DND-41 (cell line): ENCODE results near the gene ADGRB3.

ENCODE experiments used
- ATAC-seq: fragments of 200-7000 bp; cut with Tn5 transposase; 3 replicates; pipeline ENCODE4 v1.9.1; 2021; ENCODE audit warnings: low read depth; ENCODE audit not compliant: insufficient read depth
- DNase-seq: peaks from one replicate; pipeline ENCODE4 v3.0.0-alpha.2; 2020
- H2AFZ ChIP-seq: 2 replicates; pipeline ENCODE4 v1.6.0; 2012; ENCODE audit warnings: low read depth, low read length
- H3K27ac ChIP-seq: 2 replicates; pipeline ENCODE4 v1.5.1; 2012; ENCODE audit warnings: low read length, inconsistent platforms
- H3K27me3 ChIP-seq: fragments of 200-600 bp; sonication (generic); 2 replicates; pipeline ENCODE4 v1.6.0; 2012; ENCODE audit warnings: low read length, mild to moderate bottlenecking, inconsistent platforms; ENCODE audit not compliant: insufficient read depth, poor library complexity
- H3K36me3 ChIP-seq: 2 replicates; pipeline ENCODE4 v1.5.1; 2012; ENCODE audit warnings: low read length, inconsistent platforms; ENCODE audit not compliant: insufficient read depth
- H3K4me1 ChIP-seq: 2 replicates; pipeline ENCODE4 v1.5.1; 2012; ENCODE audit warnings: mild to moderate bottlenecking, low read length; ENCODE audit not compliant: insufficient read depth
- H3K4me2 ChIP-seq: 2 replicates; pipeline ENCODE4 v1.6.0; 2012; ENCODE audit warnings: mild to moderate bottlenecking, moderate library complexity, low read length, inconsistent platforms; ENCODE audit not compliant: insufficient read depth
- H3K4me3 ChIP-seq, 2 experiments: fragments of 200-600 bp in 1 of 2; shearing (Covaris generic) in 1 of 2; 2 replicates each; pipeline ENCODE4 v1.5.1; 2012 to 2016; ENCODE audit warnings: inconsistent platforms in 2 of 2, low read length in 2 of 2, mild to moderate bottlenecking in 2 of 2, low read depth in 1 of 2, moderate library complexity in 1 of 2
- H3K79me2 ChIP-seq: 2 replicates; pipeline ENCODE4 v1.6.0; 2012; ENCODE audit warnings: low read length, inconsistent platforms; ENCODE audit not compliant: insufficient read depth
- H3K9ac ChIP-seq: 2 replicates; pipeline ENCODE4 v1.6.0; 2012; ENCODE audit warnings: low read depth, mild to moderate bottlenecking, inconsistent platforms, low read length, moderate library complexity
- H3K9me3 ChIP-seq: 2 replicates; pipeline ENCODE4 v1.5.1; 2012; ENCODE audit warnings: low read length, moderate library complexity, mild to moderate bottlenecking, inconsistent platforms; ENCODE audit not compliant: insufficient read depth, severe bottlenecking
- H4K20me1 ChIP-seq: 2 replicates; pipeline ENCODE4 v1.6.0; 2012; ENCODE audit warnings: low read length; ENCODE audit not compliant: insufficient read depth
- CTCF ChIP-seq: IDR thresholded peaks from 2 replicates; pipeline ENCODE4 v1.5.1; 2012; ENCODE audit warnings: borderline replicate concordance, low read length, moderate library complexity, mild to moderate bottlenecking; ENCODE audit not compliant: poor library complexity, severe bottlenecking; ENCODE audit errors: extremely low read depth
- EZH2 ChIP-seq: IDR thresholded peaks from 3 replicates; pipeline ENCODE4 v1.6.1; 2012; ENCODE audit warnings: borderline replicate concordance, low read depth, mild to moderate bottlenecking, moderate library complexity, low read length, inconsistent platforms; ENCODE audit not compliant: severe bottlenecking

The ADGRB3 gene

GRCh38 chr6:68633281-68633971 lies 1.7 kb upstream of the ADGRB3 start:
- no peak for TF ChIP-seq CTCF
- TF ChIP-seq EZH2, result no peak
- DNase-seq (no peak), ATAC-seq (no peak)
- no peak overlapping the region for H3K4me2 ChIP-seq
- H3K27ac ChIP-seq, result no peak overlapping the region
- no peaks in the 10 kb centered on the region for H3K4me1 ChIP-seq
- H4K20me1 ChIP-seq, result no peaks in the 10 kb centered on the region
- no peaks in the 10 kb centered on the region for H3K27me3 ChIP-seq
- H2AFZ ChIP-seq, result no peak overlapping the region
- H3K9me3 ChIP-seq, result no peaks in the 10 kb centered on the region
- H3K79me2 ChIP-seq, result no peaks in the 10 kb centered on the region
- no peaks in the 10 kb centered on the region for H3K36me3 ChIP-seq
- no peak overlapping the region for H3K4me3 ChIP-seq
- no peak overlapping the region for H3K9ac ChIP-seq

GRCh38 chr6:68633972-68634725 lies 933 bp upstream of the ADGRB3 start:
- TF ChIP-seq CTCF (no peak), EZH2 (no peak)
- H3K79me2 ChIP-seq, result no peaks in the 10 kb centered on the region
- H3K4me1 ChIP-seq, result no peaks in the 10 kb centered on the region
- no peak overlapping the region for H3K27ac ChIP-seq
- DNase-seq (no peak), ATAC-seq (no peak)
- H4K20me1 ChIP-seq, result no peaks in the 10 kb centered on the region
- no peak overlapping the region for H2AFZ ChIP-seq
- H3K9me3 ChIP-seq, result no peaks in the 10 kb centered on the region
- H3K9ac ChIP-seq, result no peak overlapping the region
- H3K4me3 ChIP-seq, result no peak overlapping the region
- H3K27me3 ChIP-seq, result no peaks in the 10 kb centered on the region
- H3K36me3 ChIP-seq, result no peaks in the 10 kb centered on the region
- H3K4me2 ChIP-seq, result no peak overlapping the region

GRCh38 chr6:68635412-68635705 lies 277 bp downstream of the ADGRB3 start:
- Histone ChIP-seq H3K27ac (no peak overlapping the region), H3K79me2 (no peaks in the 10 kb centered on the region), H3K4me2 (no peak overlapping the region), H3K36me3 (no peaks in the 10 kb centered on the region), H3K9me3 (no peaks in the 10 kb centered on the region), H3K4me3 (no peak overlapping the region), H3K27me3 (no peaks in the 10 kb centered on the region), H3K4me1 (no peaks in the 10 kb centered on the region), H3K9ac (no peak overlapping the region), H2AFZ (no peak overlapping the region), H4K20me1 (no peaks in the 10 kb centered on the region)
- ATAC-seq, result no peak
- no peak for DNase-seq
- TF ChIP-seq EZH2 (no peak), CTCF (no peak)
